Mesodermal cell (in vitro differentiated cells): ENCODE data around the gene FDXR.
"Not testable (repeated sequence)": the region's sequence is repeated elsewhere in the genome, so short reads cannot be mapped to it uniquely, and the experiment has no call there.

ENCODE experiments used
- H3K27ac ChIP-seq: 2 replicates; pipeline ENCODE4 v1.7.0; 2013; ENCODE audit warnings: mild to moderate bottlenecking, low read depth, low read length, moderate library complexity; ENCODE audit not compliant: severe bottlenecking
- H3K36me3 ChIP-seq: 2 replicates; pipeline ENCODE4 v1.7.1; 2013; ENCODE audit warnings: mild to moderate bottlenecking, low read length, moderate library complexity; ENCODE audit not compliant: control insufficient read depth, insufficient read depth
- H3K4me1 ChIP-seq: one replicate; pipeline ENCODE4 v1.7.1; 2013; ENCODE audit warnings: mild to moderate bottlenecking, low read length; ENCODE audit not compliant: insufficient read depth, control insufficient read depth, poor library complexity, severe bottlenecking
- H3K4me3 ChIP-seq: 2 replicates; pipeline ENCODE4 v1.7.0; 2013; ENCODE audit warnings: low read length, control low read depth, mild to moderate bottlenecking; ENCODE audit not compliant: insufficient read depth, poor library complexity, severe bottlenecking; ENCODE audit errors: extremely low read depth
- H3K9me3 ChIP-seq: 2 replicates; pipeline ENCODE4 v1.7.1; 2013; ENCODE audit warnings: mild to moderate bottlenecking, low read length, moderate library complexity; ENCODE audit not compliant: control insufficient read depth
- WGBS, 2 experiments: methylation state at CpG; one replicate each; pipeline ENCODE4 v1.1.5; 2013; ENCODE audit warnings: missing lambda C conversion rate in 2 of 2; ENCODE audit not compliant: insufficient coverage in 2 of 2; 5-methylcytosine and 5-hydroxymethylcytosine counted together

FDXR gene

GRCh38 chr17:74916136-74916850 is 43.5 kb upstream of the FDXR start:
- Histone ChIP-seq H3K4me3 (no peak overlapping the region), H3K4me1 (no peaks in the 10 kb centered on the region), H3K27ac (no peak overlapping the region), H3K9me3 (no peaks in the 10 kb centered on the region), H3K36me3 (no peaks in the 10 kb centered on the region)
- WGBS, 2 experiments = 86 to 95% methylated on average over 12 of the region's 13 CpGs

DNA sequence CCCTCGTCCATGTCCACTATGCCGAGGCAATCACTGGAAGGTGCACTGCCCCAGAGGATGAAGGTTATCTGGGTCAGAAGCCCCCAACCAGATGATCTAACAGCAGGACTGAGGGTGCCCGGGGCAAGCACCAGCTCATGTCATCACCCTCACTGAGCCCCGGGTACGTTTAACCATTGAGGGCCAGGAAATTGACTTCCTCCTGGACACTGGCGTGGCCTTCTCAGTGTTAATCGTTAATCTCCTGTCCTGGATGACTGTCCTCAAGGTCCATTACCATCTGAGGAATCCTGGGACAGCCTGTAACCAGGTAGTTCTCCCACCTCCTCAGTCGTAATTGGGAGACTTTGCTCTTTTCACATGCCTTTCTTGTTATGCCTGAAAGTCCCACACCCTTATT is 38.6 kb upstream of the FDXR start:
- not testable (repeated sequence) for H3K27ac ChIP-seq, H3K9me3 ChIP-seq, H3K4me3 ChIP-seq, H3K36me3 ChIP-seq, H3K4me1 ChIP-seq
- WGBS, 2 experiments = 88 to 95% methylated on average over 3 to 7 of the region's 8 CpGs

DNA sequence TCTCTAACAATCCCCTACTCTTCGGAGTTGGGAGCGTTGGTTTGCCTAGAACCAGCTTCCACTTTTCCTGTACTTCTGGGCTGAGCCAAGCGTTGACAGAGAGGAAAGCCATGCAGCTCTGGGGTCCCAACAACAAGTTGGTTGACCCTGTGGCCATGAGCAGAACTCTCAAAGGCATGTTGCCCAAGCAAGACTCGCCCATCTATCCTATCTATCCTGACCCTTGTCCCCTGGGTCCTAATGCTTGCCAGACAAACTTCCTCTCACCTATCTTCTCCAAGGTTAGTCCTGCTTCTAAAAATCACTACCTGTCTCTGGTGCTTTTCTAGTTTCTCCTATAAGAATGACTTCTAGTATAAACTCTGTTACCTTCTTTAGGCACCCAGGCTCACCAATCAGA is 36.3 kb upstream of the FDXR start:
- H3K9me3 ChIP-seq, H3K4me1 ChIP-seq, H3K36me3 ChIP-seq, H3K4me3 ChIP-seq, H3K27ac ChIP-seq: not testable (repeated sequence)
- 63 to 68% methylated on average over 4 of the region's 4 CpGs for WGBS, 2 experiments

DNA sequence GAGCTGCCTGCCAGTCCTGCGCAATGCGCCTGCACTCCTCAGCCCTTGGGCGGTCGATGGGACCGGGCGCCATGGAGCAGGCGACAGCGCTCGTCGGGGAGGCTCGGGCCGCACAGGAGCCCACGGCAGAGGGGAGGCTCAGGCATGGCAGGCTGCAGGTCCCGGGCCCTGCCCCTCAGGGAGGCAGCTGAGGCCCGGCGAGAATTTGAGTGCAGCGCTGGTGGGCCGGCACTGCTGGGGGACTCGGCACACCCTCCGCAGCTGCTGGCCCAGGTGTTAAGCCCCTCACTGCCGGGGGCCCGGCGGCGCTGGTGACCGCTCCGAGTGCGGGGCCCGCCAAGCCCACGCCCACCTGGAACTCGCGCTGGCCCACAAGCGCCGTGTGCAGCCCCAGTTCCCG is 34.2 kb upstream of the FDXR start:
- Histone ChIP-seq H3K4me1 (no peaks in the 10 kb centered on the region), H3K27ac (no peak overlapping the region), H3K4me3 (no peak overlapping the region), H3K36me3 (no peaks in the 10 kb centered on the region), H3K9me3 (no peaks in the 10 kb centered on the region)
- 97 to 98% methylated on average over 14 to 34 of the region's 34 CpGs for WGBS, 2 experiments

GRCh38 chr17:74906214-74906793 is 33.5 kb upstream of the FDXR start:
- H3K4me3 ChIP-seq, H3K9me3 ChIP-seq, H3K4me1 ChIP-seq, H3K36me3 ChIP-seq, H3K27ac ChIP-seq: not testable (repeated sequence)
- WGBS, 2 experiments = 88 to 95% methylated on average over 3 to 6 of the region's 6 CpGs

DNA sequence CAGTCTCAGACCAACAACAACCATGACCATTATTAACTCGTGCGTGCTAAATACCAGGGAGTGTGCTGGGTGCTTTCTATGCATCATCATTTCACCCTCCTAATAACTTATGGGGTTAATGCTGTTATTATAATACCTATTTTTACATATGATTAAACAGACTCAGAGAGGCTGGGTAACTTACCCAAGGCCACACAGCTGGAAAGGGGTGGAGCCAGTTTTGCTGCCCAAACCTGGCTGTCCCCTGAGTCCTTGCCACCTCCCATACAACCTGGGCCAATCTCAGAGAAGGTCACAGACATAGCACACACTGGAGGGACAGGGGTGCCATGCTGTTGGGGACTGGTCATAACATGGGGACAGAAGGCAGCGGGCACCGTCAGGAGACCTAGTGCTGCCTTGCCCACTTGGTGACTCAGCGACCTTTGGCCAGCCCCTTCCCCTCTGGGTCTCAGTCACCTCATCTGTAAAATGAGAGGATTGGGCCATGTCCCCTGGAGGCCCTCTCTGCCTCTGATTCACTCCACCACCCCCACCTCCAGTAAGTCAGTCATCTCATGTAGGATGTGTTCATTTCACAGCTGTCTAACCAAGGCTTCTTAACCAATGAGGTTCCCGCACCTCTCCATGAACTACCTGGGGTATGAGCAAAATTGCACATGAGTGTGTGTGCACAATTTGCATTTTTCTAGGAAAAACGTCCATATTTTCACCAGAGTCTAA is 32.1 kb upstream of the FDXR start:
- Histone ChIP-seq H3K4me3 (no peak overlapping the region), H3K36me3 (no peaks in the 10 kb centered on the region), H3K27ac (no peak overlapping the region), H3K9me3 (no peaks in the 10 kb centered on the region), H3K4me1 (no peaks in the 10 kb centered on the region)
- WGBS, 2 experiments = 74 to 82% methylated on average over 2 to 4 of the region's 7 CpGs

- no peaks in the 10 kb centered on the region for H3K4me1 ChIP-seq
- no peaks in the 10 kb centered on the region for H3K9me3 ChIP-seq
- no peak overlapping the region for H3K27ac ChIP-seq
- H3K4me3 ChIP-seq = no peak overlapping the region
- 53 to 94% methylated on average over 2 of the region's 6 CpGs for WGBS, 2 experiments
- H3K36me3 ChIP-seq = no peaks in the 10 kb centered on the region
Observed at GRCh38 chr17:74903671-74904070, 30.9 kb upstream of the FDXR start.

DNA sequence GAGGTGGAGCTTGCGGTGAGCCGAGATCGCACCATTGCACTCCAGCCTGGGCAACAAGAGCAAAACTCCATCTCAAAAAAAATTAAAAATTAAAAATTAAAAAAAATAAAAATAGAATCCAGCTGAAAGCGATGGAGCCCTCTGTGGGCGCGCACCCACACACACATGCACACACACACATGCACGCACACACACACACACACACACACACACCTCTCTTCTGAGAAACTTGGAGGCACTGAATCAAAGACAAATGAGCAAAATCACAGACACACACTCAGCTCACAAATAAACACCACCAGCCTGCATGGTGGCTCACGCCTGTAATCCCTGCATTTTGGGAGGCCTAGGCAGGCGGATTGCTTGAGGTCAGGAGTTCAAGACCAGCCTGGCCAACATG is 30.2 kb upstream of the FDXR start:
- no peaks in the 10 kb centered on the region for H3K4me1 ChIP-seq
- H3K4me3 ChIP-seq = no peak overlapping the region
- 84 to 97% methylated on average over 5 to 6 of the region's 9 CpGs for WGBS, 2 experiments
- H3K27ac ChIP-seq = no peak overlapping the region
- no peaks in the 10 kb centered on the region for H3K9me3 ChIP-seq
- H3K36me3 ChIP-seq = no peaks in the 10 kb centered on the region

DNA sequence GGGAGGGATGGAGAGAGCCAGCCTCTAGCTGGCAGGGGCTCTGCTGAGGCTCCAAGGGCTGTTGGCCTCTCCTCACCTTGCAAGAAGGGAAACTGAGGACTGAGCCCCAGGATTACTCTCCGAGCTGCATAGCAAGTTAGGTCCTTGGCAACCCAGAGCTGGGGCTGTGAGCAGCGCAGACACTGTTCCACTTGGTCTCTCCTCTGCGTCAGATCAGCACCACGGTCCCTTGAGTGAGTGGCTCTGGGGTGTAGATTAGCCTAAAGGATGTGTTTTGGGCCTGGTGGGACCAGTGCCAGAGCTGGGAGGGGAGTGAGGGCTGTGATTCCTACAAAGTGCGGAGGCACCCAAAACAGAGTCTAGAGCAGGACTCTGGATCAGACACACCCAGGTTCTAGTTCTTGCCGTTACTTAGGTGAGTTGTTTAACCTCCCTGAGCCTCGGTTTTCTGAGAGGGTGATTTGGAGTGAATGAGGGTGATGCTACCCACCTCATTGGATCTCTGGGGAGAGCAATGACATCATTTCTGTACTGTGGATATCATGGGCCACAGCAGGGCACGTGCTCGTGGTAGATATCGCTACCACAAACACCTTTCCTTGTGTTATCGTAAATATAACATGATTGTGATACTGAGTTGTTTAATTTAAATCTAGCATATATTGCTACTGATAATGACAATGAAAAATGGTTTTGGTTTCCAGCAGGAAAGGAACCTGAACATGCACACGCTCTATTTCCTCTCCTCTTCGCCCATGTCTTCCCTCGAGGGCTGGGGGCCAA is 28.8 kb upstream of the FDXR start:
- H3K4me3 ChIP-seq = no peak overlapping the region
- no peak overlapping the region for H3K27ac ChIP-seq
- no peaks in the 10 kb centered on the region for H3K36me3 ChIP-seq
- WGBS, 2 experiments = 83 to 93% methylated on average over 9 to 10 of the region's 14 CpGs
- H3K9me3 ChIP-seq = no peaks in the 10 kb centered on the region
- no peaks in the 10 kb centered on the region for H3K4me1 ChIP-seq

DNA sequence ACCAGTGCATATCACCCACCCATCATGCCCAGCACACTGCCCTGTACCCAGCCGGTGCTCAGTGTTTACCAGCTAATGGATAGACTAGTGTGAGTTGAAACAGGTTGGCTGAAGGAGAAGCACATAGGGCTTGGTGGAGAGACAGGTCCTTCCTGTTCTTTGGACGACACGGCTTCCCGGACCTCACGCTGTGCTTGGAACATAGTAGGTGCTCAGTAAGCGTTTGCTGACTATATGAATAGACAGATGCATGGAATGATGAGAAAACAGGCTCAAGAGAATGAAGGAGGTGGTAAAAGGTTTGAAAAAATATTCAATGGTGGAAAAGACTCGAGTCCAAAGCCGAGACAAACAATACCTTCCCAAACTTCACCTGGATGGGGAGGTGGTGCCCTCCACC is 27.4 kb upstream of the FDXR start:
- no peak overlapping the region for H3K27ac ChIP-seq
- no peaks in the 10 kb centered on the region for H3K36me3 ChIP-seq
- H3K9me3 ChIP-seq = no peaks in the 10 kb centered on the region
- no peak overlapping the region for H3K4me3 ChIP-seq
- WGBS, 2 experiments = 84 to 88% methylated on average over 5 to 7 of the region's 8 CpGs
- no peaks in the 10 kb centered on the region for H3K4me1 ChIP-seq
